SK-N-SH treated with all-trans-retinoic acid at 6 μM for 48 hours (cell line): ENCODE measurements around the gene ARID1B.
A peak's percentile ranks its signal among the peaks of the same experiment; 100 is the strongest.

Experiments
- ATAC-seq: fragments of 200-7000 bp; cut with Tn5 transposase; 3 replicates; pipeline ENCODE4 v1.9.1; 2020; ENCODE audit warnings: mild to moderate bottlenecking, moderate library complexity
- CREB5 ChIP-seq: fragments of 250-450 bp; sonication (Bioruptor Pico); IDR thresholded peaks from 2 replicates; pipeline ENCODE4 v1.5.1; 2020; ENCODE audit warnings: low read depth, mild to moderate bottlenecking, moderate library complexity
- CSRNP3 ChIP-seq: fragments of 250-450 bp; sonication (Bioruptor Pico); IDR thresholded peaks from 2 replicates; pipeline ENCODE4 v1.5.1; 2021; ENCODE audit warnings: mild to moderate bottlenecking, moderate library complexity
- GLIS3 ChIP-seq: fragments of 250-450 bp; sonication (Bioruptor Pico); IDR thresholded peaks from 2 replicates; pipeline ENCODE4 v1.5.0; 2020; ENCODE audit warnings: mild to moderate bottlenecking, moderate library complexity
- ISL1 ChIP-seq: fragments of 250-450 bp; sonication (Bioruptor Pico); IDR thresholded peaks from 2 replicates; pipeline ENCODE4 v2.1.2; 2022; ENCODE audit warnings: mild to moderate bottlenecking, moderate library complexity
- OSR1 ChIP-seq: fragments of 250-450 bp; sonication (Bioruptor Pico); IDR thresholded peaks from 2 replicates; pipeline ENCODE4 v1.8.0; 2022; ENCODE audit warnings: moderate library complexity, mild to moderate bottlenecking, inconsistent platforms
- PATZ1 ChIP-seq: fragments of 250-450 bp; sonication (Bioruptor Pico); IDR thresholded peaks from 2 replicates; pipeline ENCODE4 v1.8.0; 2020; ENCODE audit warnings: mild to moderate bottlenecking, moderate library complexity, borderline replicate concordance
- POU6F1 ChIP-seq: fragments of 250-450 bp; sonication (Bioruptor Pico); IDR thresholded peaks from 2 replicates; pipeline ENCODE4 v1.8.0; 2021; ENCODE audit warnings: low read depth, mild to moderate bottlenecking, moderate library complexity, borderline replicate concordance
- PPARA ChIP-seq: fragments of 250-450 bp; sonication (Bioruptor Pico); IDR thresholded peaks from 2 replicates; pipeline ENCODE4 v1.5.0; 2020; ENCODE audit warnings: mild to moderate bottlenecking, borderline replicate concordance
- RARB ChIP-seq: fragments of 250-450 bp; sonication (Bioruptor Pico); IDR thresholded peaks from 2 replicates; pipeline ENCODE4 v1.8.0; 2021; ENCODE audit warnings: mild to moderate bottlenecking, moderate library complexity
- SNAI2 ChIP-seq: fragments of 250-450 bp; sonication (Bioruptor Pico); IDR thresholded peaks from 2 replicates; pipeline ENCODE4 v1.5.0; 2020; ENCODE audit warnings: mild to moderate bottlenecking, moderate library complexity
- TCF4 ChIP-seq: fragments of 250-450 bp; sonication (Bioruptor Pico); IDR thresholded peaks from 2 replicates; pipeline ENCODE4 v1.8.0; 2021; ENCODE audit warnings: mild to moderate bottlenecking, moderate library complexity, borderline replicate concordance
- ZFP3 ChIP-seq: fragments of 250-450 bp; sonication (Bioruptor Pico); IDR thresholded peaks from 2 replicates; pipeline ENCODE4 v1.5.0; 2020; ENCODE audit warnings: mild to moderate bottlenecking, moderate library complexity
- ZNF8 ChIP-seq: fragments of 450-650 bp; formaldehyde crosslinking; IDR thresholded peaks from 2 replicates; pipeline ENCODE4 v1.5.0; 2020; ENCODE audit warnings: mild to moderate bottlenecking, moderate library complexity

The ARID1B gene

GRCh38 chr6:157095569-157095968 lies 318.4 kb downstream of the ARID1B start (continued):
- TF ChIP-seq POU6F1 (CRISPR knock-in tag) (no peak), ZFP3 (CRISPR knock-in tag) (no peak), TCF4 (CRISPR knock-in tag) (no peak)

- TF ChIP-seq ISL1 (no peak), ZFP3 (CRISPR knock-in tag) (peak; percentile 59; the same call in 1 of the 2 replicates)
- ATAC-seq = no peak
These were observed 318.9 kb downstream of the ARID1B start for GRCh38 chr6:157096105-157096504.

GRCh38 chr6:157096522-157096921 lies 319.3 kb downstream of the ARID1B start:
- TF ChIP-seq ZFP3 (CRISPR knock-in tag) (no peak), CSRNP3 (CRISPR knock-in tag) (no peak), ZNF8 (CRISPR knock-in tag) (no peak), PPARA (no peak), OSR1 (CRISPR knock-in tag) (no peak), GLIS3 (CRISPR knock-in tag) (no peak), RARB (CRISPR knock-in tag) (no peak), CREB5 (CRISPR knock-in tag) (no peak), PATZ1 (CRISPR knock-in tag) (no peak), POU6F1 (CRISPR knock-in tag) (no peak), SNAI2 (no peak), ISL1 (no peak)
- no peak for ATAC-seq

GRCh38 chr6:157097255-157097955 lies 320.2 kb downstream of the ARID1B start:
- TF ChIP-seq TCF4 (CRISPR knock-in tag) (no peak), GLIS3 (CRISPR knock-in tag) (no peak), ISL1 (no peak), CSRNP3 (CRISPR knock-in tag) (no peak), PATZ1 (CRISPR knock-in tag) (no peak), RARB (CRISPR knock-in tag) (no peak)
- no peak for ATAC-seq
